SU-DHL-6 (cell line): ENCODE results near the gene IGF1.

Experiments
- EZH2phosphoT487 ChIP-seq: fragments of 200-600 bp; sonication (generic), shearing (Covaris generic); conservative IDR thresholded peaks from 2 replicates; pipeline ENCODE4 v1.6.1; 2018; ENCODE audit warnings: mild to moderate bottlenecking, antibody characterized with exemption, low read length, moderate library complexity, mixed read lengths
- TF ChIP-seq, protein P1 (sequence below): fragments of 200-600 bp; sonication (generic); IDR thresholded peaks from one replicate; pipeline ENCODE4 v1.5.1; 2017; ENCODE audit warnings: antibody characterized with exemption, mild to moderate bottlenecking, low read length, moderate library complexity; ENCODE audit not compliant: insufficient read depth, poor library complexity, severe bottlenecking

- TF ChIP-seq, protein P1, sequence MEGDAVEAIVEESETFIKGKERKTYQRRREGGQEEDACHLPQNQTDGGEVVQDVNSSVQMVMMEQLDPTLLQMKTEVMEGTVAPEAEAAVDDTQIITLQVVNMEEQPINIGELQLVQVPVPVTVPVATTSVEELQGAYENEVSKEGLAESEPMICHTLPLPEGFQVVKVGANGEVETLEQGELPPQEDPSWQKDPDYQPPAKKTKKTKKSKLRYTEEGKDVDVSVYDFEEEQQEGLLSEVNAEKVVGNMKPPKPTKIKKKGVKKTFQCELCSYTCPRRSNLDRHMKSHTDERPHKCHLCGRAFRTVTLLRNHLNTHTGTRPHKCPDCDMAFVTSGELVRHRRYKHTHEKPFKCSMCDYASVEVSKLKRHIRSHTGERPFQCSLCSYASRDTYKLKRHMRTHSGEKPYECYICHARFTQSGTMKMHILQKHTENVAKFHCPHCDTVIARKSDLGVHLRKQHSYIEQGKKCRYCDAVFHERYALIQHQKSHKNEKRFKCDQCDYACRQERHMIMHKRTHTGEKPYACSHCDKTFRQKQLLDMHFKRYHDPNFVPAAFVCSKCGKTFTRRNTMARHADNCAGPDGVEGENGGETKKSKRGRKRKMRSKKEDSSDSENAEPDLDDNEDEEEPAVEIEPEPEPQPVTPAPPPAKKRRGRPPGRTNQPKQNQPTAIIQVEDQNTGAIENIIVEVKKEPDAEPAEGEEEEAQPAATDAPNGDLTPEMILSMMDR: no peak
- no peak for TF ChIP-seq EZH2phosphoT487
These were observed 79.3 kb downstream of the IGF1 start for GRCh38 chr12:102401087-102401486.
